Gastroesophageal sphincter (tissue), 3 donors: Measurements from ENCODE around the gene NDUFS8.

Experiments used
- CTCF ChIP-seq, 4 experiments: fragments of 200-600 bp in 2 of 4; fragments of 450-650 bp in 2 of 4; sonication (generic) in 1 of 4; IDR thresholded peaks; one replicate each; pipeline ENCODE4 v1.5.1; 2017 to 2019; ENCODE audit warnings: antibody characterized with exemption in 4 of 4, mild to moderate bottlenecking in 2 of 4, moderate library complexity in 2 of 4
- POLR2A ChIP-seq, 2 donors: fragments of 450-650 bp; IDR thresholded peaks; one replicate each; pipeline ENCODE4 v1.6.1; 2017; ENCODE audit warnings: antibody characterized with exemption in 2 of 2, mild to moderate bottlenecking in 2 of 2, moderate library complexity in 1 of 2

- TF ChIP-seq CTCF (IDR thresholded peaks at IDR 0.05), result no peak
- no peak for TF ChIP-seq POLR2A (IDR thresholded peaks at IDR 0.05)
These were observed 31.0 kb downstream of the NDUFS8 start for GRCh38 chr11:68061508-68061907.
